ENCODE results near the gene THADA. TPM values are rescaled to one million over a fixed set of nuclear protein-coding genes. Genes with fewer than 3 reads are reported as not detected.

THADA gene
- polyA plus RNA-seq, 1 donor (not counting 4 experiments of a cell fraction or from before 2014, with no cell fraction given): 22.6 TPM

DNA sequence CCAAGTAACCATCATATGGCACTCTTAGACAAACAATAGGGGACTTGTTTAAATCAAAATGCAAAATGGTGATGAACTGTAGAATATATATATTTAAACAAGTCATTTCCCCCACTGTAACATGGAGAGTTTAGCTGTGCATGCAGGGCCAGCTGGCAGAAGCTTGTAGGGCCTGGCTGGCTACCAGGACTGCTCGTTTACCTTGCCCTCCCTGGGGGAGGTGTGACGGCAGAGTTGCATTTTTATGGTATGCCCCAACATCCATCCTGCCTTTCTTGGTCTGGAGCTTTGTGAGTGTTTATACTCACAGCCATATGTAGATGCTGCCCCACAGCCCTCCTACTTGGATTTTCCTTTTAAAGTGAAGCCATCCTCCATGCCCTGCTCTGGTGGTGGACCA lies 267.7 kb downstream of the THADA start:
- dilution Hi-C loops (cut with MboI; ENCODE audit: extremely low pct_ligation_motif_present, low sequenced_read_pairs): no loop called here
- H3K4me3 ChIP-seq (ENCODE audit: control insufficient read depth in 2 of 3, extremely low read depth in 1 of 3, insufficient read depth in 2 of 3, low read depth in 1 of 3, low read length in 3 of 3): no peak overlapping the region
- H3K9me1 ChIP-seq (ENCODE audit: control insufficient read depth, extremely low read depth, insufficient read depth, low read length): no peaks in the 10 kb centered on the region
- DNase-seq (ENCODE audit: low read depth, low spot score) (no peak), FAIRE-seq (no peak)
- peaks cover 0 to 4% of the 10 kb centered on the region in 2 experiments for H3K36me3 ChIP-seq (ENCODE audit: control insufficient read depth in 2 of 2, extremely low read depth in 1 of 2, insufficient read depth in 2 of 2, low read length in 2 of 2)
- no peak overlapping the region for H3K27ac ChIP-seq (ENCODE audit: control insufficient read depth, insufficient read depth, low read length)
- no peaks in the 10 kb centered on the region for H3K79me2 ChIP-seq (ENCODE audit: control insufficient read depth, insufficient read depth, low read length)
- TF ChIP-seq, protein P1, sequence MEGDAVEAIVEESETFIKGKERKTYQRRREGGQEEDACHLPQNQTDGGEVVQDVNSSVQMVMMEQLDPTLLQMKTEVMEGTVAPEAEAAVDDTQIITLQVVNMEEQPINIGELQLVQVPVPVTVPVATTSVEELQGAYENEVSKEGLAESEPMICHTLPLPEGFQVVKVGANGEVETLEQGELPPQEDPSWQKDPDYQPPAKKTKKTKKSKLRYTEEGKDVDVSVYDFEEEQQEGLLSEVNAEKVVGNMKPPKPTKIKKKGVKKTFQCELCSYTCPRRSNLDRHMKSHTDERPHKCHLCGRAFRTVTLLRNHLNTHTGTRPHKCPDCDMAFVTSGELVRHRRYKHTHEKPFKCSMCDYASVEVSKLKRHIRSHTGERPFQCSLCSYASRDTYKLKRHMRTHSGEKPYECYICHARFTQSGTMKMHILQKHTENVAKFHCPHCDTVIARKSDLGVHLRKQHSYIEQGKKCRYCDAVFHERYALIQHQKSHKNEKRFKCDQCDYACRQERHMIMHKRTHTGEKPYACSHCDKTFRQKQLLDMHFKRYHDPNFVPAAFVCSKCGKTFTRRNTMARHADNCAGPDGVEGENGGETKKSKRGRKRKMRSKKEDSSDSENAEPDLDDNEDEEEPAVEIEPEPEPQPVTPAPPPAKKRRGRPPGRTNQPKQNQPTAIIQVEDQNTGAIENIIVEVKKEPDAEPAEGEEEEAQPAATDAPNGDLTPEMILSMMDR (optimal IDR thresholded peaks at IDR 0.05 in 1 of 3, IDR thresholded peaks at IDR 0.05 in 1 of 3, conservative IDR thresholded peaks at IDR 0.05 in 1 of 3; ENCODE audit: extremely low read depth in 1 of 3, insufficient read depth in 2 of 3, low read length in 3 of 3): no peak
- TF ChIP-seq EZH2 (IDR thresholded peaks at IDR 0.05; ENCODE audit: low read length): no peak
- peaks cover 6% of the 10 kb centered on the region for H3K4me1 ChIP-seq (ENCODE audit: control insufficient read depth, extremely low read depth, insufficient read depth, low read length)
- H3K9me3 ChIP-seq (ENCODE audit: control insufficient read depth, low read depth, low read length): no peaks in the 10 kb centered on the region
- H4K20me1 ChIP-seq (ENCODE audit: control insufficient read depth, extremely low read depth, insufficient read depth, low read length): no peaks in the 10 kb centered on the region
- H2AFZ ChIP-seq (ENCODE audit: control insufficient read depth, low read length): no peak overlapping the region
- no peaks in the 10 kb centered on the region for H3K27me3 ChIP-seq (ENCODE audit: control insufficient read depth, extremely low read depth, insufficient read depth, low read length)
- H3K4me2 ChIP-seq (ENCODE audit: control insufficient read depth, extremely low read depth, insufficient read depth, low read depth, low read length): no peak overlapping the region
- H3K9ac ChIP-seq (ENCODE audit: control insufficient read depth, extremely low read depth, insufficient read depth, low read length): no peak overlapping the region

DNA sequence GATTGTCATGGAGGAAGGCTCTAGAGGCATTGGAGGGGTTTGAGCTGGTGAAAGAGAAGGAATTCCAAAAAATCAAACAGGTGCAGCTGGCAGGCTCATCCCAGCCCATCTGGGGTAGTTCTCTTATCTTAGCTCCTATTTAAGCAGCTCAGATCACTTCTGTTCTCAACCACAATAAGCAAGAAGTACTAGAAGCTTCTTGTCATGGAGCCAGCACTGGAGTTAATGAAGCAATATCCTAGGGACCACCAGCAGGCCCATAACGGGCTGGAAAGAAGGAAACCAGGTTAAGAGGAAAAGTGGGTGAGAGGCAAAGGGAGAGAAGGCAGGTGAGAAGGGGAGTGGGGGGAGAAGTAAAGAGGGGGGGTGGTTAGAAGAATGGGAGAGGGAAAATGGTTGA lies 268.7 kb downstream of the THADA start:
- Histone ChIP-seq H3K4me3 (ENCODE audit: control insufficient read depth in 2 of 3, extremely low read depth in 1 of 3, insufficient read depth in 2 of 3, low read depth in 1 of 3, low read length in 3 of 3) (no peak overlapping the region), H2AFZ (ENCODE audit: control insufficient read depth, low read length) (no peak overlapping the region), H3K9me3 (ENCODE audit: control insufficient read depth, low read depth, low read length) (no peaks in the 10 kb centered on the region), H3K36me3 (ENCODE audit: control insufficient read depth in 2 of 2, extremely low read depth in 1 of 2, insufficient read depth in 2 of 2, low read length in 2 of 2) (peaks cover 0 to 4% of the 10 kb centered on the region in 2 experiments), H3K4me1 (ENCODE audit: control insufficient read depth, extremely low read depth, insufficient read depth, low read length) (no peaks in the 10 kb centered on the region), H3K79me2 (ENCODE audit: control insufficient read depth, insufficient read depth, low read length) (no peaks in the 10 kb centered on the region), H3K4me2 (ENCODE audit: control insufficient read depth, extremely low read depth, insufficient read depth, low read depth, low read length) (no peak overlapping the region), H3K9ac (ENCODE audit: control insufficient read depth, extremely low read depth, insufficient read depth, low read length) (no peak overlapping the region), H4K20me1 (ENCODE audit: control insufficient read depth, extremely low read depth, insufficient read depth, low read length) (no peaks in the 10 kb centered on the region), H3K27ac (ENCODE audit: control insufficient read depth, insufficient read depth, low read length) (no peak overlapping the region), H3K9me1 (ENCODE audit: control insufficient read depth, extremely low read depth, insufficient read depth, low read length) (no peaks in the 10 kb centered on the region), H3K27me3 (ENCODE audit: control insufficient read depth, extremely low read depth, insufficient read depth, low read length) (no peaks in the 10 kb centered on the region)
- dilution Hi-C loops (cut with MboI; ENCODE audit: extremely low pct_ligation_motif_present, low sequenced_read_pairs): no loop called here
- TF ChIP-seq, protein P1 (optimal IDR thresholded peaks at IDR 0.05 in 1 of 3, IDR thresholded peaks at IDR 0.05 in 1 of 3, conservative IDR thresholded peaks at IDR 0.05 in 1 of 3; ENCODE audit: extremely low read depth in 1 of 3, insufficient read depth in 2 of 3, low read length in 3 of 3): no peak
- no peak for TF ChIP-seq EZH2 (IDR thresholded peaks at IDR 0.05; ENCODE audit: low read length)
- DNase-seq (ENCODE audit: low read depth, low spot score) (no peak), FAIRE-seq (no peak)

Measured in keratinocyte (primary cell).